H1 (cell line): ENCODE data around the gene NANP. TPM values are rescaled to one million over a fixed set of nuclear protein-coding genes. Genes with fewer than 3 reads are reported as not detected.
"Not testable (repeated sequence)": the region's sequence is repeated elsewhere in the genome, so short reads cannot be mapped to it uniquely, and the experiment has no call there.

Source experiments
- CTCF ChIA-PET: fragments of 300-600 bp; sonication (Branson Sonifier 250); formaldehyde crosslinking; loops from one replicate; lab custom pipeline; 2021; ENCODE audit not compliant: partially characterized antibody; lab: Charles Lee
- POLR2A ChIA-PET: fragments of 300-600 bp; sonication (Branson Sonifier 250); formaldehyde crosslinking; loops from one replicate; lab custom pipeline; 2021; ENCODE audit warnings: inconsistent platforms; ENCODE audit not compliant: partially characterized antibody; lab: Charles Lee
- DNase-seq, 2 experiments: peaks; one replicate each; pipeline versions ENCODE4 v3.0.0 to v3.0.0-alpha.2; 2010 to 2022; ENCODE audit warnings: low spot score in 2 of 2, low read depth in 1 of 2, mixed read lengths in 1 of 2
- FAIRE-seq: peaks from 2 replicates; lab custom pipeline; 2011; peaks lifted over from hg19 to GRCh38; lab: Jason Lieb, UNC
- H2AFZ ChIP-seq: 2 replicates; pipeline ENCODE4 v1.8.1; 2012; ENCODE audit warnings: low read length, inconsistent platforms
- H2AK5ac ChIP-seq: 2 replicates; pipeline ENCODE4 v1.6.1; 2013; ENCODE audit warnings: low read depth, low read length
- H2BK120ac ChIP-seq: replicated peaks from 2 replicates; pipeline ENCODE3; 2013; ENCODE audit warnings: low read depth, low read length, inconsistent platforms
- H2BK12ac ChIP-seq: 2 replicates; pipeline ENCODE4 v1.6.1; 2013; ENCODE audit warnings: low read depth, low read length
- H2BK15ac ChIP-seq: 2 replicates; pipeline ENCODE4 v1.6.1; 2013; ENCODE audit warnings: low read length
- H2BK20ac ChIP-seq: 2 replicates; pipeline ENCODE4 v1.6.1; 2013; ENCODE audit warnings: low read length
- H2BK5ac ChIP-seq: 2 replicates; pipeline ENCODE4 v1.6.1; 2013; ENCODE audit warnings: low read depth, low read length
- H3K14ac ChIP-seq: 2 replicates; pipeline ENCODE4 v1.6.1; 2013; ENCODE audit warnings: inconsistent platforms; ENCODE audit not compliant: insufficient read length
- H3K18ac ChIP-seq: 2 replicates; pipeline ENCODE4 v1.6.1; 2013; ENCODE audit warnings: low read length; ENCODE audit errors: extremely low read depth
- H3K23ac ChIP-seq: 2 replicates; pipeline ENCODE4 v1.6.1; 2013; ENCODE audit warnings: inconsistent platforms; ENCODE audit not compliant: insufficient read length
- H3K23me2 ChIP-seq: 2 replicates; pipeline ENCODE4 v1.6.1; 2013; ENCODE audit warnings: low read depth, low read length
- H3K27ac ChIP-seq: 2 replicates; pipeline ENCODE4 v1.6.1; 2011; ENCODE audit warnings: low read depth, low read length, inconsistent platforms
- H3K27me3 ChIP-seq, 4 experiments: replicated peaks in 1 of 4; 1 replicate in 1 of 4; 2 replicates in 3 of 4; pipeline versions ENCODE4 v1.6.1 to v1.8.1; 2011 to 2013; ENCODE audit warnings: low read length in 3 of 4, mild to moderate bottlenecking in 3 of 4, inconsistent platforms in 2 of 4, mixed read lengths in 2 of 4, moderate library complexity in 1 of 4; ENCODE audit not compliant: control insufficient read depth in 3 of 4, insufficient read depth in 3 of 4; ENCODE audit errors: extremely low read depth in 1 of 4
- H3K36me3 ChIP-seq, 4 experiments: 2 replicates each; pipeline versions ENCODE4 v1.6.1 to v1.8.1; 2011 to 2013; ENCODE audit warnings: mild to moderate bottlenecking in 4 of 4, low read length in 3 of 4, moderate library complexity in 2 of 4, control low read depth in 1 of 4, inconsistent platforms in 1 of 4; ENCODE audit not compliant: insufficient read depth in 4 of 4, control insufficient read depth in 2 of 4
- H3K4ac ChIP-seq: replicated peaks from 2 replicates; pipeline ENCODE3; 2013; ENCODE audit warnings: low read length, low read depth, mixed read lengths, inconsistent platforms; ENCODE audit not compliant: insufficient read length
- H3K4me1 ChIP-seq, 4 experiments: replicated peaks in 1 of 4; 1 replicate in 1 of 4; 2 replicates in 3 of 4; pipeline versions ENCODE4 v1.6.1 to v1.8.1; 2011 to 2013; ENCODE audit warnings: low read length in 3 of 4, inconsistent platforms in 2 of 4, mixed read lengths in 1 of 4; ENCODE audit not compliant: insufficient read depth in 4 of 4, control insufficient read depth in 3 of 4
- H3K4me2 ChIP-seq, 2 experiments: 2 replicates each; pipeline versions ENCODE4 v1.6.1 to v1.8.1; 2011 to 2013; ENCODE audit warnings: low read depth in 2 of 2, low read length in 2 of 2, control low read depth in 1 of 2, inconsistent platforms in 1 of 2, mild to moderate bottlenecking in 1 of 2; ENCODE audit not compliant: insufficient read depth in 1 of 2
- H3K4me3 ChIP-seq, 4 experiments: fragments of 200-600, 300-600 bp in 1 of 4; sonication (generic), shearing (Covaris generic), sonication (Bioruptor Twin) in 1 of 4; 2 replicates each; pipeline versions ENCODE4 v1.5.1 to v1.8.1; 2011 to 2016; ENCODE audit warnings: low read length in 4 of 4, low read depth in 3 of 4, control low read depth in 2 of 4, inconsistent platforms in 2 of 4, mild to moderate bottlenecking in 2 of 4, mixed read lengths in 1 of 4, moderate library complexity in 1 of 4; ENCODE audit not compliant: insufficient read depth in 2 of 4; ENCODE audit errors: extremely low read depth in 1 of 4
- H3K56ac ChIP-seq: replicated peaks from 2 replicates; pipeline ENCODE3; 2013; ENCODE audit warnings: low read depth, mild to moderate bottlenecking, mixed read lengths, low read length, inconsistent platforms; ENCODE audit not compliant: insufficient read length
- H3K79me1 ChIP-seq: 2 replicates; pipeline ENCODE4 v1.6.1; 2013; ENCODE audit warnings: low read depth, low read length, control low read depth
- H3K79me2 ChIP-seq, 2 experiments: 2 replicates each; pipeline versions ENCODE4 v1.6.1 to v1.8.1; 2012 to 2013; ENCODE audit warnings: low read length in 2 of 2, mild to moderate bottlenecking in 2 of 2, inconsistent platforms in 1 of 2; ENCODE audit not compliant: insufficient read depth in 2 of 2, control insufficient read depth in 1 of 2
- H3K9ac ChIP-seq, 4 experiments: replicated peaks in 1 of 4; 1 replicate in 1 of 4; 2 replicates in 3 of 4; pipeline versions ENCODE4 v1.6.1 to v1.8.1; 2011 to 2013; ENCODE audit warnings: low read depth in 3 of 4, low read length in 3 of 4, control low read depth in 2 of 4, mild to moderate bottlenecking in 2 of 4, moderate library complexity in 2 of 4, inconsistent platforms in 1 of 4; ENCODE audit errors: extremely low read depth in 1 of 4
- H3K9me3 ChIP-seq, 2 experiments: 2 replicates each; pipeline versions ENCODE4 v1.6.1 to v1.8.1; 2012 to 2013; ENCODE audit warnings: mild to moderate bottlenecking in 2 of 2, moderate library complexity in 2 of 2, control low read depth in 1 of 2, inconsistent platforms in 1 of 2, low read depth in 1 of 2, low read length in 1 of 2, mixed read lengths in 1 of 2; ENCODE audit not compliant: insufficient read depth in 2 of 2
- H4K20me1 ChIP-seq, 2 experiments: replicated peaks in 1 of 2; 2 replicates each; pipeline versions ENCODE3 to v1.8.1; 2011 to 2013; ENCODE audit warnings: inconsistent platforms in 2 of 2, low read length in 2 of 2, mild to moderate bottlenecking in 1 of 2; ENCODE audit not compliant: insufficient read depth in 2 of 2, control insufficient read depth in 1 of 2
- H4K5ac ChIP-seq: 2 replicates; pipeline ENCODE4 v1.6.1; 2013; ENCODE audit warnings: low read length, low read depth, mixed read lengths, inconsistent platforms; ENCODE audit not compliant: insufficient read length
- H4K8ac ChIP-seq: 2 replicates; pipeline ENCODE4 v1.8.0; 2013; ENCODE audit warnings: mild to moderate bottlenecking, moderate library complexity, low read length, inconsistent platforms; ENCODE audit not compliant: insufficient read depth; ENCODE audit errors: extremely low read depth
- H4K91ac ChIP-seq: replicated peaks from 2 replicates; pipeline ENCODE3; 2013; ENCODE audit warnings: low read length, mixed read lengths, inconsistent platforms; ENCODE audit not compliant: insufficient read length
- WGBS, 2 experiments: shearing (Covaris generic) in 1 of 2; methylation state at CpG; one replicate each; pipeline versions ENCODE4 v1.1.6 to v1.1.7; 2013 to 2015; ENCODE audit warnings: low lambda C conversion rate in 2 of 2, mixed read lengths in 2 of 2, inconsistent platforms in 1 of 2, low coverage in 1 of 2, missing lambda C conversion rate in 1 of 2; ENCODE audit not compliant: insufficient replicate concordance in 2 of 2, insufficient coverage in 1 of 2, insufficient read length in 1 of 2; ENCODE audit errors: extremely low coverage in 1 of 2, missing lambda C conversion rate in 1 of 2; 5-methylcytosine and 5-hydroxymethylcytosine counted together
- polyA plus RNA-seq, 7 experiments: library from polyadenylated mRNA; depleted of rRNA in 3 of 7; stranded (reverse) in 5 of 7; unstranded in 2 of 7; fragments of >200 nt in 5 of 7; fragments of 200-250 nt in 2 of 7; gene quantifications; 1 replicate in 5 of 7; 2 replicates in 1 of 7; 4 replicates in 1 of 7; pipeline versions ENCODE4 v1.2.1 to v1.2.3, GENCODE V29; 2011 to 2013; ENCODE audit warnings: missing spikeins in 2 of 7, mixed read lengths in 2 of 7
- total RNA-seq: library from RNA; stranded (reverse); fragmentation: NEBNext Ultra II Directional; extraction: Animal tissue kit (Norgen Biotek cat#: 25700); gene quantifications from 2 replicates; pipeline ENCODE4 v1.2.1, GENCODE V29; 2021

NANP gene
- total and polyA plus RNA-seq, 2 of the 8 experiments (the other 6 are each of a cell fraction or from before 2014, with no cell fraction given) = 3.8 to 6.2 TPM

- H3K36me3 ChIP-seq, H3K18ac ChIP-seq, FAIRE-seq, H2AK5ac ChIP-seq, H3K4me1 ChIP-seq, H2BK12ac ChIP-seq, DNase-seq, H2BK15ac ChIP-seq, H4K20me1 ChIP-seq, H4K91ac ChIP-seq, H3K56ac ChIP-seq, H3K27ac ChIP-seq, H3K27me3 ChIP-seq, H3K14ac ChIP-seq, H2BK20ac ChIP-seq, H3K23ac ChIP-seq, H3K23me2 ChIP-seq, H3K79me1 ChIP-seq, H4K5ac ChIP-seq, H2BK120ac ChIP-seq, H3K79me2 ChIP-seq, H2BK5ac ChIP-seq, H3K4me2 ChIP-seq, H3K9me3 ChIP-seq, H3K9ac ChIP-seq, H3K4ac ChIP-seq, H2AFZ ChIP-seq, H4K8ac ChIP-seq, H3K4me3 ChIP-seq: not testable (repeated sequence)
- 91% methylated on average over 22 of the region's 39 CpGs; no CpG with 5 or more reads in 1 of the 2 experiments for WGBS, 2 experiments
- ChIA-PET CTCF (interaction anchor here (0.7 to 1.3 kb wide), 2 partner anchors 132 to 306 kb away, joined by 3 to 4 read pairs; no protein-coding TSS in a partner anchor), POLR2A (interaction anchor here (0.6 kb wide), 1 partner anchor 26 kb away, joined by 3 read pairs; no protein-coding TSS in a partner anchor)
These were observed 21.5 kb downstream of the NANP start for GRCh38 chr20:25602191-25602913.
